Nephron progenitor cell (in vitro differentiated cells): Measurements from ENCODE around the gene ADGRL3.

ENCODE experiments used
- DNase-seq: peaks from one replicate; pipeline ENCODE4 v3.0.0; 2021
- H3K27ac Mint-ChIP-seq: 2 replicates; pipeline ENCODE4 v1.8.0; 2021; ENCODE audit warnings: mild to moderate bottlenecking, moderate library complexity, mixed read lengths
- H3K27me3 Mint-ChIP-seq: 2 replicates; pipeline ENCODE4 v1.8.0; 2021; ENCODE audit warnings: mild to moderate bottlenecking, low read depth, mixed read lengths; ENCODE audit not compliant: poor library complexity
- H3K36me3 Mint-ChIP-seq: 2 replicates; pipeline ENCODE4 v1.8.0; 2021; ENCODE audit warnings: low read depth, mixed read lengths
- H3K4me1 Mint-ChIP-seq: 2 replicates; pipeline ENCODE4 v1.8.0; 2021; ENCODE audit warnings: mixed read lengths
- H3K4me3 Mint-ChIP-seq: 2 replicates; pipeline ENCODE4 v1.8.0; 2021; ENCODE audit warnings: mild to moderate bottlenecking, moderate library complexity, mixed read lengths
- H3K9me3 Mint-ChIP-seq: 2 replicates; pipeline ENCODE4 v1.8.0; 2021; ENCODE audit warnings: mild to moderate bottlenecking, moderate library complexity, mixed read lengths
- TF ChIP-seq, protein P1 (sequence below): fragments of 200-600 bp; sonication (generic); IDR thresholded peaks from 2 replicates; pipeline ENCODE4 v1.5.0; 2021; ENCODE audit warnings: antibody characterized with exemption

Gene ADGRL3

DNA sequence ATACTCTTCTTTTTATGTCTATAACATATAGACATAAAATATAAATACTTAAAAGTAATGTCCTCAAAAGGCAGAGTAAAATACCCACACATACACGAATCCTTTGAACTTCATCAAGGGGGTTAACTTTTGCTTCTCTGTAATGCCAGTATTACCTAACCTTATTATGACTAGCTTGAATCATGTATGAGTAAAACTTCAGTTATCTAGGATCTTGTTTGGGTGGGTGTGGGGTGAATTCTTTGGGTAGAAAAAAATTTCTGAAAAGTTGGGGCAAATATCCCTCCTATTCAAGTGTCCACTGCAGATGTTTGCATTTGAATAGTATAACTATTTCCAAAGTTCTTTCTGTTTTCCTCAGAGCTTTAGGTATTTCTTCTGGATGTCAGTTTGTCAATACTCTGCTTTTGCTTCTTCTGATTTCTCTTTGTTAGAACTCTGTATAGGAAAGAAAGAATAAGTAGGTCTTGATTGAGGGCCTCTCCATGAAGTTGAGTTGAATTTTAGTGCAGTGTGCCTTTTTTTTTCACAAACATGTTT lies 173.8 kb downstream of the ADGRL3 start:
- DNase-seq: no peak
- Mint-ChIP-seq H3K4me1 (peaks cover 5% of the 10 kb centered on the region), H3K4me3 (no peak overlapping the region), H3K27ac (peak overlapping the region; percentile 31), H3K27me3 (no peaks in the 10 kb centered on the region), H3K36me3 (peaks cover 4% of the 10 kb centered on the region), H3K9me3 (peaks cover 21% of the 10 kb centered on the region)
- TF ChIP-seq, protein P1, sequence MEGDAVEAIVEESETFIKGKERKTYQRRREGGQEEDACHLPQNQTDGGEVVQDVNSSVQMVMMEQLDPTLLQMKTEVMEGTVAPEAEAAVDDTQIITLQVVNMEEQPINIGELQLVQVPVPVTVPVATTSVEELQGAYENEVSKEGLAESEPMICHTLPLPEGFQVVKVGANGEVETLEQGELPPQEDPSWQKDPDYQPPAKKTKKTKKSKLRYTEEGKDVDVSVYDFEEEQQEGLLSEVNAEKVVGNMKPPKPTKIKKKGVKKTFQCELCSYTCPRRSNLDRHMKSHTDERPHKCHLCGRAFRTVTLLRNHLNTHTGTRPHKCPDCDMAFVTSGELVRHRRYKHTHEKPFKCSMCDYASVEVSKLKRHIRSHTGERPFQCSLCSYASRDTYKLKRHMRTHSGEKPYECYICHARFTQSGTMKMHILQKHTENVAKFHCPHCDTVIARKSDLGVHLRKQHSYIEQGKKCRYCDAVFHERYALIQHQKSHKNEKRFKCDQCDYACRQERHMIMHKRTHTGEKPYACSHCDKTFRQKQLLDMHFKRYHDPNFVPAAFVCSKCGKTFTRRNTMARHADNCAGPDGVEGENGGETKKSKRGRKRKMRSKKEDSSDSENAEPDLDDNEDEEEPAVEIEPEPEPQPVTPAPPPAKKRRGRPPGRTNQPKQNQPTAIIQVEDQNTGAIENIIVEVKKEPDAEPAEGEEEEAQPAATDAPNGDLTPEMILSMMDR: no peak

DNA sequence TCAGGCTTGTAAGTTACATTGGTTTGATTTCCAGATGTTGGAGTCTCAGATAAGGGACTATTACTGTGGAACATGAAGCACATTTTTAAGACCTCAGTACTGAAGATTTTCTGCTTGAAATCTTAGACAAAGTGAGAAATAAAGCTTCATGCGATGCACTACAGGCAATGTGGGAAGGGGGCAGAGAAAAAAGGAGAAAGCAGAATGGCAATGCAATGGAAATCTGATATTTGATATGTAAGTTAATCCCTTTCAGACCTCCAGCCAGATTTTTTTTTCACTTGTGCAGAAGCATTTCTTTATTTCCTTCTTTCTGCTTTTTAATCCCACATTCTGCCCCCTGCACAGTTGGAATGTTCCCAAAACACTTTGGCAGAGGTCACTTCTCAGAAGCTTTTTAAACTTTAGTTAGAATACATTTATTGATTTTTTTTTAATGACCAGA lies 174.3 kb downstream of the ADGRL3 start:
- no peaks in the 10 kb centered on the region for H3K27me3 Mint-ChIP-seq
- peaks cover 4% of the 10 kb centered on the region for H3K36me3 Mint-ChIP-seq
- peaks cover 5% of the 10 kb centered on the region for H3K4me1 Mint-ChIP-seq
- H3K4me3 Mint-ChIP-seq: no peak overlapping the region
- DNase-seq: no peak
- H3K9me3 Mint-ChIP-seq: peaks cover 21% of the 10 kb centered on the region
- H3K27ac Mint-ChIP-seq: peak overlapping the region; percentile 31
- TF ChIP-seq, protein P1: no peak

DNA sequence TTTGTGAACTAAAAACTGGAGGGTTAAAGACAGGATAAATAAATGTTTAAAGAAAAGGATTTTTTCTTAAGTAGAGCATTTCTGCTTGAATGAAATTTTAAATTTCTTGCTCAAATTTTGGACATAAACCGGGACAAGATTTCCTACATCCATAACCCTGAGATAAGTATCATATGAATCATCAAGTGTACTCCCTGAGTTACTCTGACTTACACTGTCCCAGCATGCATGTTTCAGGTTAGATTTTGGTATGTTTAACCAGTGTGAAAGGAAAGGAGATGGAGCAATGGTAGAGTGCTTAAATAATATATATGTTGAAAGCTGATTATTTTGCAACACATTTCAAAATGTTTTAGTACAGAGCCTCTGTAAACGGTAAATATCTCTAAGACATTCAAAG lies 175.2 kb downstream of the ADGRL3 start:
- Mint-ChIP-seq H3K4me1 (peaks cover 5% of the 10 kb centered on the region), H3K9me3 (peaks cover 21% of the 10 kb centered on the region), H3K36me3 (peaks cover 4% of the 10 kb centered on the region), H3K4me3 (no peak overlapping the region), H3K27me3 (no peaks in the 10 kb centered on the region), H3K27ac (no peak overlapping the region)
- TF ChIP-seq, protein P1: no peak
- no peak for DNase-seq

DNA sequence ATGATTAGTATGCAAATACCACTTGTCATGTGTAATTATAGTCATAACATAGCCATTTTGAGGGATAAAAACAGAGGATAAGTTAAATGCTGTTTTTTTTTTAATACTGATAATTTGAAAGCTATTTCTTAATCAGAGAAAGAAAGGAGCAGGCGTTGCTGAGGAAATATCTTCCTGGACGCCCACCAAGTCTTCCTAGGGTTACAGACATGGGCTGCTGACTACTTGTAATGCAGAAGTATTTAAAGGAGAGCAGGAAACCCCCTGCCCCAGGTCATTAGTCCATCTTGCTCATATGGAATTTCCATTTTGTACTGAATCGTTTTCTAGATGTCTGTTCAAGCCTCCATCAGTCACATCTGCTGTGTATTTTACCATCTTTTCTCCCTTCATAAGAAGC lies 176.2 kb downstream of the ADGRL3 start:
- Mint-ChIP-seq H3K36me3 (peaks cover 4% of the 10 kb centered on the region), H3K9me3 (peaks cover 21% of the 10 kb centered on the region), H3K27ac (no peak overlapping the region), H3K4me3 (no peak overlapping the region), H3K27me3 (no peaks in the 10 kb centered on the region), H3K4me1 (peaks cover 5% of the 10 kb centered on the region)
- DNase-seq: no peak
- TF ChIP-seq, protein P1: no peak

DNA sequence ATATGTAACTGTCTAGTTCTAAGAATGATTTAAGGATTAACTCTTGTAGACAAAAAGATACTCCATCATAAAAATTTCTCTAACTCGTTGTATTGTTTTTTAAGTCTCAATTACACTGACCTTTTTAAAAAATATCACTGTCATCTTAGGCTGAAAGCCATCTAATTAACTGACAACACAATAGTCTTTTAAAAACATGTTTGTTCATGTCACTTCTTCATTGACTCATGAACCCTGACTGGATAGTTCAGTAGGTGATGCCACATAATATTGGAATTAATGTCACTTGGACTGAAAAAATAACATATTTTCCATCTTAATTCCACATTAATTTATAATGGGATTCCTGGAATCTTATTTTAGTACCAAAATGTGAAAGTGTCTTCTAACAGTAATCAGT lies 179.3 kb downstream of the ADGRL3 start:
- Mint-ChIP-seq H3K4me1 (peaks cover 2% of the 10 kb centered on the region), H3K27me3 (no peaks in the 10 kb centered on the region)

DNA sequence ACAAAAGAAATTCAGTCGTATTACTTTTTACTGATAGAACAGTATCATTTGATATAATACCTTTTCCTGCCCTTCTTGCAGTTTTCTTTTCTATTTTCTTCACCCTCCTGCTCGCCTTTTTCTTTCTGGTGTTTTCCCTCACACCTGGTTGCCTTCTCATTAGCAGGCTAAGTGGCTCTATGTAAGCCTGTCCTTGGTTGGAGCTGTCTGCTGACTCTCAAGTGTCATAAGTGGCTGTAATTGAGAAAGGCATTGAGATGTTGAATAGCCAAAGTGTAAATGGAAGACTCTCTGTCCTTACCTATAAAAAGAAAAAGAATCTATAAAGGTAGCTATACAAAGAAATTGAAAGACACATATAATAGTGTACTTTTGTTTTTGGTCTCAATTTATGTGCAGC lies 180.7 kb downstream of the ADGRL3 start:
- Mint-ChIP-seq H3K9me3 (peaks cover 9% of the 10 kb centered on the region), H3K4me1 (peaks cover 5% of the 10 kb centered on the region), H3K27ac (no peak overlapping the region), H3K36me3 (no peaks in the 10 kb centered on the region), H3K4me3 (no peak overlapping the region), H3K27me3 (no peaks in the 10 kb centered on the region)
- TF ChIP-seq, protein P1: no peak
- no peak for DNase-seq

More for the DNA sequence above, 179.3 kb downstream of the ADGRL3 start:
- no peak overlapping the region for H3K4me3 Mint-ChIP-seq
- peaks cover 9% of the 10 kb centered on the region for H3K9me3 Mint-ChIP-seq
- no peak for DNase-seq
- TF ChIP-seq, protein P1: no peak
- H3K27ac Mint-ChIP-seq: no peak overlapping the region
- H3K36me3 Mint-ChIP-seq: no peaks in the 10 kb centered on the region
